H1 (cell line): ENCODE measurements around the gene SLAMF6. TPM values are rescaled to one million over a fixed set of nuclear protein-coding genes. Genes with fewer than 3 reads are reported as not detected.

Experiments used
- CTCF ChIA-PET: fragments of 300-600 bp; sonication (Branson Sonifier 250); formaldehyde crosslinking; loops from one replicate; lab custom pipeline; 2021; ENCODE audit not compliant: partially characterized antibody; lab: Charles Lee
- POLR2A ChIA-PET: fragments of 300-600 bp; sonication (Branson Sonifier 250); formaldehyde crosslinking; loops from one replicate; lab custom pipeline; 2021; ENCODE audit warnings: inconsistent platforms; ENCODE audit not compliant: partially characterized antibody; lab: Charles Lee
- DNase-seq, 2 experiments: peaks; one replicate each; pipeline versions ENCODE4 v3.0.0 to v3.0.0-alpha.2; 2010 to 2022; ENCODE audit warnings: low spot score in 2 of 2, low read depth in 1 of 2, mixed read lengths in 1 of 2
- FAIRE-seq: peaks from 2 replicates; lab custom pipeline; 2011; peaks lifted over from hg19 to GRCh38; lab: Jason Lieb, UNC
- H2AFZ ChIP-seq: 2 replicates; pipeline ENCODE4 v1.8.1; 2012; ENCODE audit warnings: low read length, inconsistent platforms
- H2AK5ac ChIP-seq: 2 replicates; pipeline ENCODE4 v1.6.1; 2013; ENCODE audit warnings: low read depth, low read length
- H2BK120ac ChIP-seq: replicated peaks from 2 replicates; pipeline ENCODE3; 2013; ENCODE audit warnings: low read depth, low read length, inconsistent platforms
- H2BK12ac ChIP-seq: 2 replicates; pipeline ENCODE4 v1.6.1; 2013; ENCODE audit warnings: low read depth, low read length
- H2BK15ac ChIP-seq: 2 replicates; pipeline ENCODE4 v1.6.1; 2013; ENCODE audit warnings: low read length
- H2BK20ac ChIP-seq: 2 replicates; pipeline ENCODE4 v1.6.1; 2013; ENCODE audit warnings: low read length
- H2BK5ac ChIP-seq: 2 replicates; pipeline ENCODE4 v1.6.1; 2013; ENCODE audit warnings: low read depth, low read length
- H3K14ac ChIP-seq: 2 replicates; pipeline ENCODE4 v1.6.1; 2013; ENCODE audit warnings: inconsistent platforms; ENCODE audit not compliant: insufficient read length
- H3K18ac ChIP-seq: 2 replicates; pipeline ENCODE4 v1.6.1; 2013; ENCODE audit warnings: low read length; ENCODE audit errors: extremely low read depth
- H3K23ac ChIP-seq: 2 replicates; pipeline ENCODE4 v1.6.1; 2013; ENCODE audit warnings: inconsistent platforms; ENCODE audit not compliant: insufficient read length
- H3K23me2 ChIP-seq: 2 replicates; pipeline ENCODE4 v1.6.1; 2013; ENCODE audit warnings: low read depth, low read length
- H3K27ac ChIP-seq: 2 replicates; pipeline ENCODE4 v1.6.1; 2011; ENCODE audit warnings: low read depth, low read length, inconsistent platforms
- H3K27me3 ChIP-seq, 4 experiments: replicated peaks in 1 of 4; 1 replicate in 1 of 4; 2 replicates in 3 of 4; pipeline versions ENCODE4 v1.6.1 to v1.8.1; 2011 to 2013; ENCODE audit warnings: low read length in 3 of 4, mild to moderate bottlenecking in 3 of 4, inconsistent platforms in 2 of 4, mixed read lengths in 2 of 4, moderate library complexity in 1 of 4; ENCODE audit not compliant: control insufficient read depth in 3 of 4, insufficient read depth in 3 of 4; ENCODE audit errors: extremely low read depth in 1 of 4
- H3K36me3 ChIP-seq, 4 experiments: 2 replicates each; pipeline versions ENCODE4 v1.6.1 to v1.8.1; 2011 to 2013; ENCODE audit warnings: mild to moderate bottlenecking in 4 of 4, low read length in 3 of 4, moderate library complexity in 2 of 4, control low read depth in 1 of 4, inconsistent platforms in 1 of 4; ENCODE audit not compliant: insufficient read depth in 4 of 4, control insufficient read depth in 2 of 4
- H3K4ac ChIP-seq: replicated peaks from 2 replicates; pipeline ENCODE3; 2013; ENCODE audit warnings: low read length, low read depth, mixed read lengths, inconsistent platforms; ENCODE audit not compliant: insufficient read length
- H3K4me1 ChIP-seq, 4 experiments: replicated peaks in 1 of 4; 1 replicate in 1 of 4; 2 replicates in 3 of 4; pipeline versions ENCODE4 v1.6.1 to v1.8.1; 2011 to 2013; ENCODE audit warnings: low read length in 3 of 4, inconsistent platforms in 2 of 4, mixed read lengths in 1 of 4; ENCODE audit not compliant: insufficient read depth in 4 of 4, control insufficient read depth in 3 of 4
- H3K4me2 ChIP-seq, 2 experiments: 2 replicates each; pipeline versions ENCODE4 v1.6.1 to v1.8.1; 2011 to 2013; ENCODE audit warnings: low read depth in 2 of 2, low read length in 2 of 2, control low read depth in 1 of 2, inconsistent platforms in 1 of 2, mild to moderate bottlenecking in 1 of 2; ENCODE audit not compliant: insufficient read depth in 1 of 2
- H3K4me3 ChIP-seq, 4 experiments: fragments of 200-600, 300-600 bp in 1 of 4; sonication (generic), shearing (Covaris generic), sonication (Bioruptor Twin) in 1 of 4; 2 replicates each; pipeline versions ENCODE4 v1.5.1 to v1.8.1; 2011 to 2016; ENCODE audit warnings: low read length in 4 of 4, low read depth in 3 of 4, control low read depth in 2 of 4, inconsistent platforms in 2 of 4, mild to moderate bottlenecking in 2 of 4, mixed read lengths in 1 of 4, moderate library complexity in 1 of 4; ENCODE audit not compliant: insufficient read depth in 2 of 4; ENCODE audit errors: extremely low read depth in 1 of 4
- H3K56ac ChIP-seq: replicated peaks from 2 replicates; pipeline ENCODE3; 2013; ENCODE audit warnings: low read depth, mild to moderate bottlenecking, mixed read lengths, low read length, inconsistent platforms; ENCODE audit not compliant: insufficient read length
- H3K79me1 ChIP-seq: 2 replicates; pipeline ENCODE4 v1.6.1; 2013; ENCODE audit warnings: low read depth, low read length, control low read depth
- H3K79me2 ChIP-seq, 2 experiments: 2 replicates each; pipeline versions ENCODE4 v1.6.1 to v1.8.1; 2012 to 2013; ENCODE audit warnings: low read length in 2 of 2, mild to moderate bottlenecking in 2 of 2, inconsistent platforms in 1 of 2; ENCODE audit not compliant: insufficient read depth in 2 of 2, control insufficient read depth in 1 of 2
- H3K9ac ChIP-seq, 4 experiments: replicated peaks in 1 of 4; 1 replicate in 1 of 4; 2 replicates in 3 of 4; pipeline versions ENCODE4 v1.6.1 to v1.8.1; 2011 to 2013; ENCODE audit warnings: low read depth in 3 of 4, low read length in 3 of 4, control low read depth in 2 of 4, mild to moderate bottlenecking in 2 of 4, moderate library complexity in 2 of 4, inconsistent platforms in 1 of 4; ENCODE audit errors: extremely low read depth in 1 of 4
- H3K9me3 ChIP-seq, 2 experiments: 2 replicates each; pipeline versions ENCODE4 v1.6.1 to v1.8.1; 2012 to 2013; ENCODE audit warnings: mild to moderate bottlenecking in 2 of 2, moderate library complexity in 2 of 2, control low read depth in 1 of 2, inconsistent platforms in 1 of 2, low read depth in 1 of 2, low read length in 1 of 2, mixed read lengths in 1 of 2; ENCODE audit not compliant: insufficient read depth in 2 of 2
- H4K20me1 ChIP-seq, 2 experiments: replicated peaks in 1 of 2; 2 replicates each; pipeline versions ENCODE3 to v1.8.1; 2011 to 2013; ENCODE audit warnings: inconsistent platforms in 2 of 2, low read length in 2 of 2, mild to moderate bottlenecking in 1 of 2; ENCODE audit not compliant: insufficient read depth in 2 of 2, control insufficient read depth in 1 of 2
- H4K5ac ChIP-seq: 2 replicates; pipeline ENCODE4 v1.6.1; 2013; ENCODE audit warnings: low read length, low read depth, mixed read lengths, inconsistent platforms; ENCODE audit not compliant: insufficient read length
- H4K8ac ChIP-seq: 2 replicates; pipeline ENCODE4 v1.8.0; 2013; ENCODE audit warnings: mild to moderate bottlenecking, moderate library complexity, low read length, inconsistent platforms; ENCODE audit not compliant: insufficient read depth; ENCODE audit errors: extremely low read depth
- H4K91ac ChIP-seq: replicated peaks from 2 replicates; pipeline ENCODE3; 2013; ENCODE audit warnings: low read length, mixed read lengths, inconsistent platforms; ENCODE audit not compliant: insufficient read length
- JUN ChIP-seq: IDR thresholded peaks from 2 replicates; pipeline ENCODE4 v1.6.1; 2011; ENCODE audit warnings: low read depth, mild to moderate bottlenecking, improper control_type of control experiment, low read length
- WGBS, 2 experiments: shearing (Covaris generic) in 1 of 2; methylation state at CpG; one replicate each; pipeline versions ENCODE4 v1.1.6 to v1.1.7; 2013 to 2015; ENCODE audit warnings: low lambda C conversion rate in 2 of 2, mixed read lengths in 2 of 2, inconsistent platforms in 1 of 2, low coverage in 1 of 2, missing lambda C conversion rate in 1 of 2; ENCODE audit not compliant: insufficient replicate concordance in 2 of 2, insufficient coverage in 1 of 2, insufficient read length in 1 of 2; ENCODE audit errors: extremely low coverage in 1 of 2, missing lambda C conversion rate in 1 of 2; 5-methylcytosine and 5-hydroxymethylcytosine counted together
- polyA plus RNA-seq, 7 experiments: library from polyadenylated mRNA; depleted of rRNA in 3 of 7; stranded (reverse) in 5 of 7; unstranded in 2 of 7; fragments of >200 nt in 5 of 7; fragments of 200-250 nt in 2 of 7; gene quantifications; 1 replicate in 5 of 7; 2 replicates in 1 of 7; 4 replicates in 1 of 7; pipeline versions ENCODE4 v1.2.1 to v1.2.3, GENCODE V29; 2011 to 2013; ENCODE audit warnings: missing spikeins in 2 of 7, mixed read lengths in 2 of 7
- total RNA-seq: library from RNA; stranded (reverse); fragmentation: NEBNext Ultra II Directional; extraction: Animal tissue kit (Norgen Biotek cat#: 25700); gene quantifications from 2 replicates; pipeline ENCODE4 v1.2.1, GENCODE V29; 2021

SLAMF6 gene
- total and polyA plus RNA-seq, 2 of the 8 experiments (the other 6 are each of a cell fraction or from before 2014, with no cell fraction given), result not detected

DNA sequence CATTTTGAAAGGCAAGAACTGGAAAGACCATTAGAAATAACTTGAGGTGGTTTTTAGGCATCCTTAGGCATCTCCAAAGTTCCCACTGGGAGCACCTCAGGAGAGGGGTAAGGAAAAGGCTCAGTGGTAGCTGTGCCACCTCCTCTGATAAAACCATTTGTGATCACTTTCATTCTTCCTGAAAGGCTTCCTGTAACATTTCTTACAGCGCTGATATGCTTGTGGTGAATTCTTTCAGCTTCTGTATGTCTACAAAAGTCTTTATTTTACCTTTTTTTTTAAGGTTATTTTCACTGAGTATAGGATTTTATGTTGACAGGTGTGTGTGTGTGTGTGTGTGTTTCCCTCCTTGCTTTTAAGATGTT, 67.9 kb downstream of the SLAMF6 start:
- H3K79me2 ChIP-seq, result no peaks in the 10 kb centered on the region
- no peak overlapping the region for H4K5ac ChIP-seq
- no peak overlapping the region for H2BK20ac ChIP-seq
- no peaks in the 10 kb centered on the region for H3K23me2 ChIP-seq
- H3K23ac ChIP-seq, result no peak overlapping the region
- H2AK5ac ChIP-seq, result no peak overlapping the region
- H2BK12ac ChIP-seq, result no peak overlapping the region
- no peak overlapping the region for H3K14ac ChIP-seq
- H3K9me3 ChIP-seq, result no peaks in the 10 kb centered on the region
- H2BK120ac ChIP-seq, result no peak overlapping the region
- no peak overlapping the region for H3K27ac ChIP-seq
- H4K8ac ChIP-seq, result no peak overlapping the region
- H4K20me1 ChIP-seq, result no peaks in the 10 kb centered on the region
- no peaks in the 10 kb centered on the region for H3K79me1 ChIP-seq
- H3K4ac ChIP-seq, result no peak overlapping the region
- POLR2A ChIA-PET, result no interaction called here
- no peak overlapping the region for H3K4me3 ChIP-seq
- no peak overlapping the region for H3K18ac ChIP-seq
- CTCF ChIA-PET, result interaction anchor here (0.6 to 0.8 kb wide), 2 partner anchors 19 to 151 kb away, joined by 3 read pairs; no protein-coding TSS in a partner anchor
- no peak overlapping the region for H3K56ac ChIP-seq
- H3K9ac ChIP-seq, result no peak overlapping the region
- no peaks in the 10 kb centered on the region for H3K36me3 ChIP-seq
- H2AFZ ChIP-seq, result no peak overlapping the region
- peaks cover 0 to 6% (median 2%) of the 10 kb centered on the region in 4 experiments; a peak in 3 of 7 replicates for H3K4me1 ChIP-seq
- DNase-seq, result no peak
- H3K27me3 ChIP-seq, result no peaks in the 10 kb centered on the region
- no peak overlapping the region for H3K4me2 ChIP-seq
- H4K91ac ChIP-seq, result no peak overlapping the region
- no peak overlapping the region for H2BK15ac ChIP-seq
- no peak for FAIRE-seq
- H2BK5ac ChIP-seq, result no peak overlapping the region
- WGBS, 2 experiments, result 95% methylated on average over 1 of the region's 1 CpG; no CpG with 5 or more reads in 1 of the 2 experiments
- no peak for TF ChIP-seq JUN
